H9 (cell line): Measurements from ENCODE around the gene TENT5C. TPM values are rescaled to one million over a fixed set of nuclear protein-coding genes. Genes with fewer than 3 reads are reported as not detected.

Experiments used
- DNase-seq: peaks from one replicate; pipeline ENCODE4 v3.0.0-alpha.2; 2017
- H2AFZ ChIP-seq: one replicate; pipeline ENCODE4 v1.6.1; 2013; ENCODE audit warnings: mild to moderate bottlenecking, low read length, control low read depth, moderate library complexity
- H2AK5ac ChIP-seq: 2 replicates; pipeline ENCODE4 v1.6.1; 2013; ENCODE audit warnings: low read length, control low read depth, mixed read lengths; ENCODE audit not compliant: insufficient read length
- H2BK120ac ChIP-seq: one replicate; pipeline ENCODE4 v1.6.1; 2013; ENCODE audit warnings: low read depth, mild to moderate bottlenecking, low read length, control low read depth, inconsistent platforms; ENCODE audit not compliant: poor library complexity, severe bottlenecking
- H2BK12ac ChIP-seq: 2 replicates; pipeline ENCODE4 v1.6.1; 2013; ENCODE audit warnings: low read length, control low read depth, mixed read lengths, low read depth; ENCODE audit not compliant: insufficient read length
- H2BK15ac ChIP-seq: 2 replicates; pipeline ENCODE4 v1.6.1; 2013; ENCODE audit warnings: low read depth, low read length, control low read depth
- H2BK20ac ChIP-seq: one replicate; pipeline ENCODE4 v1.6.1; 2013; ENCODE audit warnings: low read depth, mild to moderate bottlenecking, low read length, control low read depth, inconsistent platforms; ENCODE audit not compliant: poor library complexity, severe bottlenecking
- H2BK5ac ChIP-seq: 2 replicates; pipeline ENCODE4 v1.6.1; 2013; ENCODE audit warnings: low read length, control low read depth, mixed read lengths; ENCODE audit not compliant: insufficient read length
- H3K14ac ChIP-seq: 2 replicates; pipeline ENCODE4 v1.6.1; 2013; ENCODE audit warnings: low read length, control low read depth; ENCODE audit not compliant: insufficient read depth
- H3K18ac ChIP-seq: 2 replicates; pipeline ENCODE4 v1.6.1; 2013; ENCODE audit warnings: low read depth, mild to moderate bottlenecking, mixed read lengths, low read length, control low read depth; ENCODE audit not compliant: insufficient read length
- H3K23ac ChIP-seq: 2 replicates; pipeline ENCODE4 v1.6.1; 2013; ENCODE audit warnings: low read length, control low read depth, mixed read lengths, low read depth; ENCODE audit not compliant: insufficient read length
- H3K23me2 ChIP-seq: 2 replicates; pipeline ENCODE4 v1.6.1; 2013; ENCODE audit warnings: low read depth, mild to moderate bottlenecking, mixed read lengths, low read length, control low read depth; ENCODE audit not compliant: insufficient read length, poor library complexity, severe bottlenecking
- H3K27ac ChIP-seq: 2 replicates; pipeline ENCODE4 v1.5.1; 2013; ENCODE audit warnings: low read length, control low read depth, mixed read lengths, low read depth; ENCODE audit not compliant: insufficient read length
- H3K27me3 ChIP-seq: 2 replicates; pipeline ENCODE4 v1.6.1; 2013; ENCODE audit warnings: low read length, control low read depth, inconsistent platforms; ENCODE audit not compliant: insufficient read depth
- H3K4ac ChIP-seq: 2 replicates; pipeline ENCODE4 v1.6.1; 2013; ENCODE audit warnings: low read depth, mild to moderate bottlenecking, control low read depth, inconsistent platforms, low read length, moderate library complexity
- H3K4me1 ChIP-seq: 2 replicates; pipeline ENCODE4 v1.6.1; 2013; ENCODE audit warnings: low read length, control low read depth, inconsistent platforms; ENCODE audit not compliant: insufficient read depth
- H3K4me2 ChIP-seq: 2 replicates; pipeline ENCODE4 v1.6.1; 2013; ENCODE audit warnings: low read length, control low read depth, mixed read lengths; ENCODE audit not compliant: insufficient read length, insufficient read depth
- H3K56ac ChIP-seq: 2 replicates; pipeline ENCODE4 v1.6.1; 2013; ENCODE audit warnings: low read depth, mild to moderate bottlenecking, mixed read lengths, low read length, control low read depth; ENCODE audit not compliant: insufficient read length
- H3K79me1 ChIP-seq: 2 replicates; pipeline ENCODE4 v1.6.1; 2013; ENCODE audit warnings: low read depth, mild to moderate bottlenecking, moderate library complexity, low read length, control low read depth, inconsistent platforms; ENCODE audit not compliant: insufficient read depth, poor library complexity, severe bottlenecking
- H3K79me2 ChIP-seq: 2 replicates; pipeline ENCODE4 v1.6.1; 2013; ENCODE audit warnings: low read length, control low read depth, inconsistent platforms; ENCODE audit not compliant: insufficient read depth
- H3K9ac ChIP-seq: 2 replicates; pipeline ENCODE4 v1.6.1; 2013; ENCODE audit warnings: low read length, control low read depth, mixed read lengths; ENCODE audit not compliant: insufficient read length; ENCODE audit errors: extremely low read depth
- H3K9me3 ChIP-seq: one replicate; pipeline ENCODE4 v1.6.1; 2013; ENCODE audit warnings: low read depth, low read length, inconsistent platforms; ENCODE audit not compliant: control insufficient read depth
- H3T11ph ChIP-seq: one replicate; pipeline ENCODE4 v1.6.1; 2013; ENCODE audit warnings: mild to moderate bottlenecking, low read length, control low read depth, inconsistent platforms
- H4K20me1 ChIP-seq: one replicate; pipeline ENCODE4 v1.6.1; 2013; ENCODE audit not compliant: control insufficient read depth, insufficient read length, insufficient read depth
- H4K5ac ChIP-seq: 2 replicates; pipeline ENCODE4 v1.6.1; 2013; ENCODE audit warnings: low read depth, mild to moderate bottlenecking, mixed read lengths, low read length, control low read depth; ENCODE audit not compliant: insufficient read length
- H4K8ac ChIP-seq: replicated peaks from 2 replicates; pipeline ENCODE4 v1.6.1; 2013; ENCODE audit warnings: low read length, control low read depth, mixed read lengths, low read depth; ENCODE audit not compliant: insufficient read length
- H4K91ac ChIP-seq: 2 replicates; pipeline ENCODE4 v1.6.1; 2013; ENCODE audit warnings: low read depth, mild to moderate bottlenecking, moderate library complexity, mixed read lengths, low read length, control low read depth; ENCODE audit not compliant: insufficient read length
- H3K27ac Mint-ChIP-seq, 3 experiments: 2 replicates in 2 of 3; 3 replicates in 1 of 3; pipeline ENCODE4 v1.8.0; 2020 to 2021; ENCODE audit warnings: mixed read lengths in 3 of 3, mild to moderate bottlenecking in 1 of 3, moderate library complexity in 1 of 3
- H3K27me3 Mint-ChIP-seq: 2 replicates; pipeline ENCODE4 v1.8.0; 2021; ENCODE audit warnings: low read depth, mild to moderate bottlenecking, moderate library complexity, mixed read lengths
- H3K36me3 Mint-ChIP-seq, 3 experiments: 2 replicates in 2 of 3; 3 replicates in 1 of 3; pipeline ENCODE4 v1.8.0; 2020 to 2021; ENCODE audit warnings: low read depth in 3 of 3, mixed read lengths in 3 of 3; ENCODE audit not compliant: insufficient read depth in 1 of 3
- H3K4me1 Mint-ChIP-seq, 2 experiments: 2 replicates each; pipeline ENCODE4 v1.8.0; 2020; ENCODE audit warnings: mixed read lengths in 2 of 2
- H3K4me3 Mint-ChIP-seq, 2 experiments: 2 replicates in 1 of 2; 3 replicates in 1 of 2; pipeline ENCODE4 v1.8.0; 2020 to 2021; ENCODE audit warnings: mild to moderate bottlenecking in 2 of 2, mixed read lengths in 2 of 2, moderate library complexity in 1 of 2
- H3K9me3 Mint-ChIP-seq, 2 experiments: 2 replicates in 1 of 2; 3 replicates in 1 of 2; pipeline ENCODE4 v1.8.0; 2020; ENCODE audit warnings: mild to moderate bottlenecking in 2 of 2, mixed read lengths in 2 of 2, moderate library complexity in 1 of 2
- WGBS: extraction: QIAGEN DNeasy Blood & Tissue Kit; methylation state at CpG from one replicate; pipeline ENCODE4 v1.1.7; 2013; ENCODE audit warnings: missing lambda C conversion rate, low lambda C conversion rate, mixed read lengths; ENCODE audit not compliant: insufficient read length; ENCODE audit errors: extremely low coverage; 5-methylcytosine and 5-hydroxymethylcytosine counted together
- total RNA-seq: library from RNA; stranded (reverse); gene quantifications from 2 replicates; pipeline ENCODE4 v1.2.1, GENCODE V29; 2021
- TF ChIP-seq, protein P1 (sequence below): fragments of 200-600 bp; sonication (generic); conservative IDR thresholded peaks from 3 replicates; pipeline ENCODE4 v1.8.0; 2021; ENCODE audit warnings: antibody characterized with exemption, mild to moderate bottlenecking

Gene TENT5C
- total RNA-seq, 1 experiment from 2014 or later = 0.37 TPM

DNA sequence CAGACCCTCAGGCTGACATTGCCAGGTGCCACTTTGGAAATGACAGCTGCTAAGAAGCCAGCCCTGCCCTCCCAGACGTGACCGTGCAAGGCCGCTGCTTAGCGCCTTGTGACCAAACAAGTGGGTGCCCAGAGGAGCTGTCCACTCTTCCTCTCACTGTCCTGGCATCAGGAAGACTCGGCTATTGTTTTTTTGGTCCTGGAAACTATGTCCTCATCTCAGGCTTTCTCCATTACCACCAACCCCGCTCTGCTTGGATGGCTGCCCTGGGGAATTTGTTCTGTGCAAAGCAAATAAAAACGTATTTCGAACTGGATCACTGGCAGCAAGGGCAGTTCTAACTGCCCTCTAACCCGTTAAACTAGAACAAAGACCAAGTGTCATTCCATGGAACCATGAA, 13.7 kb upstream of the TENT5C start:
- no peaks in the 10 kb centered on the region; the same call in 1 of the 2 replicates for H3K27me3 Mint-ChIP-seq
- H3K4me1 Mint-ChIP-seq = peaks cover 8 to 9% of the 10 kb centered on the region in 2 experiments
- Histone ChIP-seq H3K4ac (no peak overlapping the region), H3K9ac (no peak overlapping the region), H2BK12ac (no peak overlapping the region), H3K27ac (no peak overlapping the region), H3K14ac (no peak overlapping the region), H4K8ac (no peak overlapping the region), H2BK20ac (no peak overlapping the region), H3K79me1 (no peaks in the 10 kb centered on the region), H3K9me3 (no peaks in the 10 kb centered on the region), H3K18ac (no peak overlapping the region), H3K4me2 (no peak overlapping the region), H3K4me1 (no peaks in the 10 kb centered on the region), H4K91ac (no peak overlapping the region), H4K5ac (no peak overlapping the region), H2BK5ac (no peak overlapping the region), H3K27me3 (no peaks in the 10 kb centered on the region), H3K56ac (no peak overlapping the region), H2AK5ac (no peak overlapping the region), H2BK120ac (no peak overlapping the region), H3K23me2 (no peaks in the 10 kb centered on the region), H3K79me2 (no peaks in the 10 kb centered on the region), H3T11ph (no peak overlapping the region), H4K20me1 (no peaks in the 10 kb centered on the region), H3K23ac (no peak overlapping the region), H2AFZ (no peak overlapping the region), H2BK15ac (no peak overlapping the region)
- TF ChIP-seq, protein P1, sequence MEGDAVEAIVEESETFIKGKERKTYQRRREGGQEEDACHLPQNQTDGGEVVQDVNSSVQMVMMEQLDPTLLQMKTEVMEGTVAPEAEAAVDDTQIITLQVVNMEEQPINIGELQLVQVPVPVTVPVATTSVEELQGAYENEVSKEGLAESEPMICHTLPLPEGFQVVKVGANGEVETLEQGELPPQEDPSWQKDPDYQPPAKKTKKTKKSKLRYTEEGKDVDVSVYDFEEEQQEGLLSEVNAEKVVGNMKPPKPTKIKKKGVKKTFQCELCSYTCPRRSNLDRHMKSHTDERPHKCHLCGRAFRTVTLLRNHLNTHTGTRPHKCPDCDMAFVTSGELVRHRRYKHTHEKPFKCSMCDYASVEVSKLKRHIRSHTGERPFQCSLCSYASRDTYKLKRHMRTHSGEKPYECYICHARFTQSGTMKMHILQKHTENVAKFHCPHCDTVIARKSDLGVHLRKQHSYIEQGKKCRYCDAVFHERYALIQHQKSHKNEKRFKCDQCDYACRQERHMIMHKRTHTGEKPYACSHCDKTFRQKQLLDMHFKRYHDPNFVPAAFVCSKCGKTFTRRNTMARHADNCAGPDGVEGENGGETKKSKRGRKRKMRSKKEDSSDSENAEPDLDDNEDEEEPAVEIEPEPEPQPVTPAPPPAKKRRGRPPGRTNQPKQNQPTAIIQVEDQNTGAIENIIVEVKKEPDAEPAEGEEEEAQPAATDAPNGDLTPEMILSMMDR = no peak
- WGBS = no CpG with 5 or more reads among the region's 9 CpGs
- no peaks in the 10 kb centered on the region for H3K36me3 Mint-ChIP-seq
- no peaks in the 10 kb centered on the region for H3K9me3 Mint-ChIP-seq
- DNase-seq = no peak
- H3K27ac Mint-ChIP-seq = no peak overlapping the region; a peak in 1 of 7 replicates
- H3K4me3 Mint-ChIP-seq = no peak overlapping the region
